ENCODE results near the gene STAT3.
"Not testable (repeated sequence)": the region's sequence is repeated elsewhere in the genome, so short reads cannot be mapped to it uniquely, and the experiment has no call there.

Gene STAT3

DNA sequence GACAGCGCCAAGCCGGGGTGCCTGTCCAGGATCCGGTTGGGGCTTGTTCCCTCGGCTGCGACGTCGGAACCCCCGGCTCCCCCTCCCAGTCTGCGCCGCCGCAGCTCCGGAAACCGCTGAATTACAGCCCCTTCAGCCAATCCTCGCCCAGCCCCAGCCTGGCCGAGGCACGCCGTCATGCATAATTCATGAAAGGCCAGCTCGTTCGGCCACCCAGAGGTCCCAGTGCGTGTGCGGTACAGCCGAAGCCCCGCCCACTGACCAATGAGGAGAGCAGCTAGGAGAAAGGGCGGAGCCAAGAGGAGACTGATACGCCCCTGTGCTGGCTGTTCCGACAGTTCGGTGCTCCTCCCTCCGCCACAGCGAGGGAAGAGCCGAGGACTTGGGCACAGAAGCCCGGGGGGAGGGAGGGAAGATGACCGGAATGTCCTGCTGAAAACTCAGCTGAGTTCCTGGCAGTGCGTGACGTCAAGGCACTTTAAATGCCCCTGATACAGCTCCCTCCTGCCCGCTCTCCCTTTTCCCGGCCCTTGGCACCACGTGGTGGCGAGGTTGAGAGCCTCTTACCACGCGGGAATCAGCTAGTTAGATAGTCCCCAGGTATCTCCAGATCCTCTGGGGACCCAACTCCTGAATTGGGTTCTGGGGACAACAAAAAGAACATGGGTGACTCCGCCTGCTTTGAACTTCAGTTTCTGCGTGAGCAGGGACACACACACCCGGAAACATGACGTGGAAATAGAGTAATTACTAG lies at the start of gene STAT3:
TSS of gene STAT3 (minus strand) at position 62 of the 754 bp plus-strand sequence. CDS start 39,926 bp downstream, outside the sequence.
- peak; percentile 100 for DNase-seq

DNA sequence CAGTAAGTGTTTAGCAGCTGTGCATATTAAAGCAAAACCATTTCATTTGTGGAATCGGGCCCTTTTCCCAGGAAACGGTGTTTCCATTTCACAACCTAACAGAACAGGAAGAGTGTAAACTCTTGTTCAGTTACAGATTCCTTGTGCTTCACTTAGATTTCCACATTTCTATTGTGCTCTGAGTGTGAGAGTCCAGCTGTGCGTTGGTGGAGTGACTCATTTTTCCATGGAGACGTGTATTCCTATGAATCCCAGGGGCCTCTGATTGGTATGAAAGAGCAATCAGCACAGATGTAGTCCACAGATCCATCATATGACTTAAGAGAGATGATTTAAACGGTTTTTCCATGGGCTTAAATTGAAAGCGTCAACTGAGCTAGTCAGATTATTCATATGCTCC lies 48.1 kb upstream of the STAT3 start:
- peak in 1 of 3 experiments; percentile 35 for DNase-seq

DNA sequence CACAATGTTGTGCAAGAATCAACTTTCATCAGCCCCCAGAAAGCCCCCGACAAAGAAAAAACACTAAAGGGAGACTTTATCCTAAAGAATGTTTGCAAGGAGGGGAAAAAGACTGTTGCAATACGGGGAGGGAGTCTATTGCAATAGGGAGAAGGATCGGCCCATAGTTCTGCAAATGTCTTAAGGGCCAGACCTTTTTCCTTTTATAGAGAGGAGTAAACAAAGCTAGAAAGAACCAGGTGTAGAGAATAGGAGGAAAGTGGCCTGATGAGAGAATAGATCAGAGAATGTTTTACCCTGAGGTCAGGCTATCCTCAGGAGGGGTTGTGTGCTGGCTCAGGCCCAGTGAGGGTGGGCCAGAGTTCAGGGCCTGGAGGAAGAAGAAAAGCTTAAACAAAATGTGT lies 43.5 kb upstream of the STAT3 start:
- no peak for DNase-seq

DNA sequence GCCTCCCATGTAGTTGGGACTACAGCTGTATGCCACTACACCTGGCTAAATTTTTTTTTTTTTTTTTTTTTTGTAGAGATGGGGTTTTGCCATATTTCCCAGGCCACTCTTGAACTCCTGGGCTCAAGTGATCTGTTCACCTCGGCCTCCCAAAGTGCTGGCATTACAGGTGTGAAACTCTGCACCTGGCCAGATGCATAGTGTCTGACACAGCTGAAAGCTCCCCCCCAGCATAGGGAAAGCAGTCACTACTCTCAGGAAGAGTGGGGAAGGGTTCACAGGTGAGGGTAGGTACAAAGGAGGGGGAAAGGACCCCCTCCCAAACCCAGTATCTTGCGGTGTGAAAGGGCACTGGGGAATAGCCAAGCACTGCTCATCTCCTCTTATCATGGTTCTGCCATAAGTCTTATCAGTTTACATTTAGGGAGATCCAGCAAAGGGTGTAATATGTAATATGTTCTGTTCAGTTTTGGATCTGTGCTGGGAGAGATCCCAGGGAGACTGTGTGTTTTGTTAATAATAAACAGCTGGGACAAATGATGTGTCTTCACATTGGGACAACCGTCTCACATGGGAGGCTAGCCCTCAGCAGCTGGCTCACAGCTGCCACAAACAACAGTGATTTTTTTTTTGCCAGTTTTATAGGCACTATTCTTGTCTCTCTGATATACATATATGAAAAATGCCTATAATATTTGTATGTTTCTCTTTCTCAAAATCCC lies 41.6 kb upstream of the STAT3 start:
- DNase-seq: no peak

DNA sequence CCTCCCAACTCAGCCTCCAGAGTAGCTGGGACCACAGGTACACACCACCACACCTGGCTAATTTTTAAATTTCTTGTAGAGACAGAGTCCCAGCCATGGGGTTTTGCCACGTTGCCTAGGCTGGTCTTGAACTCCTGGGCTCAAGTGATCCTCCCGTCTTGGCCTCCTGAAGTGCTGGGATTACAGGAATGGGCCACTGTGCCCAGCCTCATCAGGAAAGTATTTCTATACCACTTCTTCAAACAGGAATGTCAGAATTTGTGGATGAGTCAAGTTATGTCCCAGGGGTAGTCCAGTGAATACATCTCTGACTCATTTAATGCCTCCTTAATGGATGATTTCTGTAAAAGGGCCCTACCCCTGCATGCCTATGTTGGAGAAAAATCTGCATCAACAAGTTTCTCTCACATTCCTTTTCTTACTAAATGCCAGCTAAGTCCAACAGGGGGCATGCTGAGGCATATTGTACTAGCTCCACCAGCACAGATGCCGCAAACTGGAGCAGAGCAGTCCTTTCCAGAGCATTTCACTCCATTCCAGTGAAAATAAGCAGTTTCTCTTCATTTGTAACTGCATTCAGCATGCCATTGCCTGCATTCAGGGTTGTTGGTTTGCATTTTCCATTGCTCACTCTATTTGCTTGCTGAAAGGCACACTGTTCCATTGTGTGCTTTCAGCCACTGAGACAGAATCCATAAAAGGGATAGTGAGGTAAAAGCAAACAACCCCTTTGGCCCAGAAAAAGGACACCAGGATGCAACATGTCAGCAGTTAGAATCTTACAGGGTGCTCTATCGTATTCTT lies 40.1 kb upstream of the STAT3 start:
- peak in 1 of 3 experiments; percentile 46 for DNase-seq

DNA sequence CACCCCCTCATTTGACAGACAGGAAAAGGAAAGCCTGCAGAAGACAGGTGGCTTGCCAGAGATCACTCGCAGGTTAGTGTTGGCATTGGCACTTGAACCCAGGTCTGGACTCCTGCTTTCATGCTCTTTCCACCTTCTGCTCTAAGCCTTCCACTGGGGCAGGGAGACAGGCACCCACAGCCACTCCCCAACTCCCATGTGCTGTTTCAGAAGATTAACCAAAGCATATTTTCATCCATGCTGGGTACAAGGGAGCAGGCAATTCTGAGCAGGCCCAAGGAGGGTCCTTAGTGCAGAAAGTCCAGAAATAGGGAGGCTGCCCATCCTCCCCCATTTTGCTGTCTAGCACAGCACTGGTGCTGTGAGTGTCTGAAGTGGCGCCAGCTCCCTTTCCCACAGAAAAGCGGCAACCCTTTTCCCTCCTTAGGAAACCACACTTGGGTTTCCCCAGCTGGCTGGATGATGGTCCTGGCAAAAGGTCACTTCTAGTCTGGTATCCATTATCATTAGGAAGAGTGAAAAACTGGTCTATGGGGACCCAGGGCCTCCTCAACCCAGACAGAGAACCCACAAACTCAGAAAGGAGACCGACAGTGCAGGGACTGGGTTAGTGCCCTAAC lies 36.9 kb upstream of the STAT3 start:
- no peak for DNase-seq

DNA sequence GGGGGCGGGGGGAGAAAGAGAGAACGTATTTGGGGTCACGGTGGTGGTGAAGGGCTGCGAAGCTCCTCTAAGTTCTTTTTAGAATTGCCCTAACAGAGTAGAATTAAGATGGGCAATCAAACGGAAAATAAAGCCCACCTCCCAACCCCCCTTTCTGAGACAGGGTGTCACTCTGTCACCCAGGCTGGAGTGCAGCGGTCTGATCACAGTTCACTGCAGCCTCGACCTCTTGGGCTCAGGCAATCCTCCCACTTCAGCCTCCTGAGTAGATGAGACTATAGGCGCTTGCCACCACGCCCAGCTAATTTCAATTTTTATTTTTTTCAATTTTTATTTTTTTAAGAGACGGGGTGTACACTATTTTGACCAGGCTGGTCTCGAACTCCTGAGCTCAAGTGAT lies 35.5 kb upstream of the STAT3 start:
- DNase-seq: no peak

DNA sequence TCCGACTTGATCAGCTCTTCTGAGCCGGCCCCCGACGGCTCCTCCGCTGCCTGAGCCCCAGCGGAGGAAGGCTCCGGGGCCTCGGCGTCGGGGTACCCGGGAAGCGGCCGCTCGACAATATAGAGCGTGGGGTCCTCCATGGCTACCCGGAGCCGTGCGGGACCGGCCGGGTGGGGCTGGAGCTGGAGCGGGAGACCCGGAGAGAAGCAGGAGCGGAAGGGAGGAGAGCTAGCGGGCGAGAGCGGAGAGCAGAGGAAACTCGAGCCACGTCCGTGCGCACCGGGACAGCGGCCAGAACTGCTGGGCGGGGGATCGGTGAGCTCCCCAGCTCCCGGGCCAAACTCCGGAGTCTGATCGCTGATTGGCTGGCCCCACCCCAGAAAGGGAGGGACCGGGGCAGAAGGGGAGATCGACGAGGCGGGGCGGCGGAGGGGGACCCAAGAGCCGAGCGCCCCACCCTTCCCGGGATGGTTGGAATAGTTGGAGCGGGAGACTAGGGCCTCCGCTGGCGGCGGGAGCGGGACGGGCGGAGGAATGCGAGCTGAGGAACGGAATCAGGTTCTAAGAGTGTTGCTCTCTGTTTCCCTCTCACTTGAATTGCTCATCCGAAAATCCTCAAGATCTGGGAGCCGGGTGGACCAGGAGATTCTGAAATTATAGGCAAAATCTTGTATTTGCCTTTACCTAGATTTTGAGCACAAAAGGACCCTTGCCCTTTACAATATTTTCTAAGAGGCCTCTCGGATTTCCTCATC lies 34.9 kb upstream of the STAT3 start, which contains the start of gene CAVIN1:
TSS of gene CAVIN1 (minus strand) at position 299 of the 755 bp plus-strand sequence. CDS start at position 140, 159 bp downstream.
- peak in 1 of 3 experiments; percentile 52 for DNase-seq

DNA sequence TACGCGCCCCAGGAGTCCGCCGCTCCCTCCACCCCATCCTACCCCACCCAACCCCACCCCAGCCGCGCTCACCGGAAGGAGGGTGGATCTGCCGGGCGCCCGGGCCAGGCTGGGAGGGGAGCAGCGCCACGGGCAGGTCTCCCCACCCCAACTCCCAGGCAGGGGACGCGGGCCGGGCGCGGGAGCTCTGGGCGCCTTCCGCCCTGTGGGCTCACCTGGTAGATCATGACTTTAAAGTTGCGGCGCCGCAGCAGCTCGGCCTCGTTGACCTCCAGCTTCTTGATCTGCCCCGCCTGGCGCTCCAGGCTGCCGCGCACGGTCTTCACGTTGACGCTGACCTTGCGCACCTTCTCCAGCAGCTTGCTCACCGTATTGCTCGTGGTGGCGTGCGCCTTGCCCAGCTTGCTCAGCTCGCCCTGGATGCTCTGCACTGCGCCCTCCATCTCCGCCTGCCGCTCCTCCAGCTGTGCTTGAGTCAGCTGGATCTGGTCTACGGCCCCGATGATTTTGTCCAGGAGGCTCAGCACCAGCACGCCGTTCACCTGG lies 34.2 kb upstream of the STAT3 start:
- DNase-seq: peak in 2 of 3 experiments; percentile 48 to 52

DNA sequence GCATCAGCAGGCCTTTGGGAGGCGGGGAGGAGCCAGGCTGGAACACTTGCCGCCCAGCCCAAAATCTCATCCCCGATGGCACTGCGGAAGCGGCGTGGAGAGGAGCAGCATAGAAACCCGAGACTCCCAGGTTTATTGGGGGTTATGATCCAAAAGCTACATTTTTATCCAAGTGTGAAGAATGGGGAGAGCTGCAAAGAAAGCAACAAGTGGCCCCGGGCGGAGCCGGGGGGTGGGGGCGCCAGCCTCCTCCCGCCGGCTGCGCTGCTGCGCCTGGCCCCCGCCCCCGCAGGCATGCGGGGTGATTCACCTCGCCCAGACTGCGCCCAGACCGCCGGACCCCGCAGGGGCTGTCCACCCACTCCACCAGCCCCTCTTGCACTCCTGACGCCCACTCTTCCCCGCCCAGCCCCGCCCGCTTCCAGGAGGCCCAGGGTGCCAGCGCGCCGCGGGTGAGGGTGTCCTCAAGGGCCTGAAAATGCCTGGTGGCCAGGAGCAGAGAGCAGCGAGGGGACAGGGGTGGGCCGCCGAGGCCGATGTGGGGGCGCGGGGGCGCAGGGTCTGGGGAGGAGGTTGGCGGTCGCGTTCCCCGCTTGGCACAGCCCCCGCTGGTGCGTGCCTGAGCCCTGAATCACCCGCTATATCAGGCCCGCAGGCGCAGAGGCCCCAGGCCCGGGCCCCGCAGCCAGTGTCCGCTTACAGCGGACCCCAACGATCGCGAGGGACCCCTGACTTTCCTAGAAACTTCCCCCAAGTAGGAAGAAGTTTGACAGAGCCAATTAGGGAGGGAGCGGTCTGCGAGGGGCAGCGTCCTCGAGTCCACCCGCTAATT lies 33.5 kb upstream of the STAT3 start:
- no peak for DNase-seq

DNA sequence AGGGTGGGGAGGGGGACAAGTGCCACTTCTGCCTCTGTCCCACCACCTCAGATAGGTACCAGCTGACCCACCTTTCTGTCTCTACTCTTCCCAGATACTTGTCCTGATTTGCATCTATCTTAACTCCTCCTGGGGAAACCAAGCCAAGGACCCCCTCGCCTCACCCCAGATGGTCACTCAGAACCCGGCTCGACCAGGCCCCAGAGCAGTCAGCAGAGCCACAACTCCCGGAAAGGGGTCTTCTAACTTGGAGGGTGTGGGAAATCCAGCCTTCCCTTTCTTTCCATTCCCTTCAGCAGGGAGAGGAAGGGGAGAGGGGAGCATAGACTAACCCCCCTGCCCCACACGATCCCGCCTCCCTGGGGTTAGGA lies 32.9 kb upstream of the STAT3 start:
- no peak for DNase-seq

DNA sequence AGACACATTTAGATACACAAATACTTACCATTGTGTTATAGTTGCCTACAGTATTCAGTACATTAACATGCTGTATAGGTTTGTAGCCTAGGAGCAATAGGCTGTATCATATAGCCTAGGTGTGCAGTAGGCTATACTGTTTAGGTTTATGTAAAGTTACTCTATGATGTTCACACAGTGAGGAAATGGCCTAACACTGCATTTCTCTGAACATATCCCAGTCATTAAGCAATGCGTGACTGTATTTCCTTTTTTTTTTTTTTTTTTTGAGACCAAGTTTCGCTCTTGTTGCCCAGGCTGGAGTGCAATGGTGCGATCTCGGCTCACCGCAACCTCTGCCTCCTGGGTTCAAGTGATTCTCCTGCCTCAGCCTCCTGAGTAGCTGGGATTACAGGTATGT lies 29.7 kb upstream of the STAT3 start:
- not testable (repeated sequence) for DNase-seq

DNA sequence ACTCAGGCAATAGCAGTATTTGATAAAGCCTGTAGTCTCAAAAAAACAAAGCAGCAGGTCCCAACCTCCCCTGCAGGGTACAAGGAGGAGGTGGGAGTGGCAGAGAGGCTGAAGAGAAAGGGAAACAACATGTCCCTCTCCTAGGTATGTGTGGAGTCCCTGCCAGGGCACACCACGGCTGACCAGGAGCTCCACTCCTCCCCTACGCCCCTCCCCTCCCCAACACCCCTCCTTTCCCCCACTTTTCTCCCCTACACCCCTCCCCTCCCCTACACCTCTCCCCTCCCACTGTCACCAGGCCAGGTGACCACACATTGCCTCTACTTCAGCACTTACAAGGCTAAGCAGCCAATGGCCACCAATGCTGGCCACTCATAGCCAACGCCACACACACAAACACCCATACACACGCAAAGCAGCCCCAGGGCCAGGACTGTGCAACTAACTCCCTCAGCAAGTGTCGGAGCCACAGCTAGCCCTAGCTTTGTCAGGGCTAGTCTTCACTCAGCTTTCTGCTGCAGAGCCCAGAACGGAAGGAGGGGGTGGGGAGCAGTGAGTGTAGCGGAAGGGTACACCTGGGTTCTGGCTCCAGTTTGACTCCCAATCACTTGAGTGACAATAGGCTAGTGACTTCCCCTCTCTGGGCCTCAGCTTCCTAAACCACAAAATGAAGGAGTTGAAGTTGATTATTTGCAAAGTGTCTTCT lies 26.6 kb upstream of the STAT3 start:
- DNase-seq: no peak

DNA sequence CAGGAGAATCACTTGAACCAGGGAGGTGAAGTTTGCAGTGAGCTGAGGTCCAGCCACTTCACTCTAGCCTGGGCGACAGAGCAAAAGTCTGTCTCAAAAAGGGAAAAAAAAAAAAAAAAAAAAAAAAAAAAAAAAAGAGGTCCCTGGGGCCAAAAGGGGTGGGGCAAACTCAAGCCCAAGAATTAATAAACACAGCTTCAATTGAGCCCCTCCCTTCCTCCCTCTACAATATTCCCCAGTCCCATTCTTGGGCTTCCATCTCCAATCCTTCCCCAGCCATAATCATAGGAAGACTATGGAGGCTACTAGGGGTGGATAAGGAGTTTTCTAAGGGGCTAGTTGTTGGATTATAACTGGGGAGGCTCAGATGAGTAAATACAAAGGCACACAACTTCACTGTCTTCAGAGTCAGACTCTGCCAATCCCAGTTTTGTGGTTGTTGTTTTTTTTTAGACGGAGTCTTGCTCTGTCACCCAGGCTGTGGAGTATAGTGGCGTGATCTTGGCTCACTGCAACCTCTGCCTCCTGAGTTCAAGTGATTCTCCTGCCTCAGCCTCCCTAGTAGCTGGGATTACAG lies 25.3 kb upstream of the STAT3 start:
- DNase-seq: no peak

DNA sequence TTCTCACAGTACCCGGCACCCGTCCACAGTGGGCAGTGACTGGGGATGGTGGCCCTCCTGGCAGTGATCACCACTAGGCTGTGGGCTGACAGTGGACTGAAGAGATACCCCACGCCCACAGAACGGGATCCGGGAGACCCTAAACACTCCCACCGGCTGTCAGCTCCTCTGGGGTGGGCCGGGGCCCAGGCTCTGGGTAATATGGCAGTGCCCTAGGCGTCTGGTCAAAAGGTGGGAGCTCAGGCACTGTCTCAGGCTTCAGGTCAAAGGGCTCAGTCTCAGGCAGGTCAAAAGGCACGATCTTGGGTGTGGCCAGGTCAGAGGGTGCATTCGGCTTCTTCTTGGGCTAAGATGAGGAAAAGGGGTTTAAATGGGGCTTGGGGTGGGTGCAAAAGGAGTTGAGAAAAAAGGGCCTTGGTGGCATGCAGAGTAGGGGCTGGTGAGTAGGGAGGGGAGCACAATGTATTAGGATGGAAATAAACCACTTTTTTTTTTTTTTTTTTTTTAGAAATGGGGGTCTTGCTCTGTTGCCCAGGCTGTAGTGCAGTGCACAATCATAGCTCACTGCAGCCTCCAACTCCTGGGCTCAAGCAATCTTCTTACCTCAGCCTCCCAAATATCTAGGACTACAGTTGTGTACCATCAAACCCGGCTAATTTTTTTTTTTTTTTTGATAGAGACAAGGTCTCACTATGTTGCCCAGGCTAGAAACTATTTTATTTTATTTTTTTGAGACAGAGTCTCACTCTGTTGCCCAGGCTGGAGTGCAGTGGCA lies 23.9 kb upstream of the STAT3 start:
- DNase-seq: no peak

DNA sequence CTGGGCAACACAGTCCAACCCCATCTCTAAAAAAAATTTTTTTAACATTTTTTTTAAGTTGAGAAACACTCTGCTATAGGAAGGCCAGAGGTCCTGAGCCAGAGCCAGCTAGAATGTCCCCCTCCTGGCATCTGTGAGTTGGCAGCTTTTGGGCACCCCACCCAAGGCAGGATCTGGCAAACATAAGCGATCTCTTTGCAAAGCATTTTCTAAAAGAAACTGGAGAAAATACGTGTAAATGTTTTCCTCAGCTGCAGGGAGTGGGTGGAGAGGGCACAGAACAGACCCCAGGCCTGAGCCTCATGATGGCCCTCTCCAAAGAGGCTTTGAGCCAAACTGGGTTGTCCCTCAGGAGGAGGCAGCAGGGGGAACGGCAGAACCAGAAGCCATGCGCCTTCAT lies 23.1 kb upstream of the STAT3 start:
- DNase-seq: no peak

DNA sequence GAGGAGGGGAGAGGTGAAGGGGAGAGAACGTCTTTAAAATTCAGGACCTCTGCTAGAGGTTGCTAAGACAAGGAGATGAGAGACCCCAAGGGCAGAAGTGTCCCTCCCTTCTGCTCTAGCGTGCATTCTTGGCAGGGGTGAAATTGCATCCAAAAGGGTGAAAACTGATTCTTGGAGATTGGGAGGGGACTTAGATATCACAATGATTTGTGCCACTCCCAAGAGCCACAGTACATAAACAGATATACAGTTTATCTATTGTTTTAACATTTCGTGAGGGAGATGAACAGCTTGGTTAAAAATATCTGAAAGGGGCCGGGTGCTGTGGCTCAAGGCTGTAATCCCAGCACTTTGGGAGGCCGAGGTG lies 22.1 kb upstream of the STAT3 start:
- DNase-seq: no peak

DNA sequence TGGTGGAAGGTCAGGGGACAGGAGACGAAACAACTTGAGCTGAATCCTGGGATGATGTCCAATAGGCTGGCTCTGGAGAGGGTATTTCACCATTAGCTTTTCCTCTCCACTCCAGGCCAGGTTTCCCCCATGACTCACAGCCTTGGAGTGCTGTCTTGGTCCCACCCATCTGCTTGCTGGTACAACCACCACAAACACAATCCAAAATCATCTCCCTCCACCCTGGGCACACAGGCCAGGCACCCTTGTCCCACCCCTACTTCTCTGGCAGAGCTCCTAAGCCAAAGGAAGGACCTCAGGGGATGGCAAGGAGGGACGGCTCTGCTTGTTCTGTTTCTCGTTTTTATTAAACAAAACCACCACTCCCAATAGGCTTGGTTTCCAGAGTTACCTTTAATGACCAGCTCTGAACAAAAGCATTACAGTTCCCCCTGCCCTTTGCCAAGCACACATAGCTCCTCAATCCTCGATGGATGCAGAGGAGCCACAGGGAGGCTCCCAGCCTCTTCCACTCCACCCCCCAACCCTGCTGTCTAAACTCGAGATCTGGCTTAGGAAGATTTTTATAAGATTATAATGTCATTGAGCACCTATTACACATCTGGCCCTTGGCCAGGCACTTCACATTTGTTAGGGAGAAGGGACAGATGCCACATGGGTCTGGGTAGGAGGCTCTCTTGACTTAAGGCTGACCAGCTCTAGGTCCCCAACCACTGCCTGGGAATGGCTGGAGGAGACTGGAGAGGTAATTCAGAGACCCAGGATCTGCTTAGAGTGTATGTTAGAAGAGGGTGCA lies 21.5 kb upstream of the STAT3 start:
- DNase-seq: no peak
